IMR-90 (cell line): Measurements from ENCODE around the gene RSPH3. TPM values are rescaled to one million over a fixed set of nuclear protein-coding genes. Genes with fewer than 3 reads are reported as not detected.

ENCODE experiments used
- ATAC-seq: fragments of 200-7000 bp; cut with Tn5 transposase; 2 replicates; pipeline ENCODE4 v1.9.1; 2020; ENCODE audit warnings: low read depth, mild to moderate bottlenecking, moderate library complexity
- BruUV-seq: library from RNA; stranded (reverse); fragments of 400-500 nt; replicated peaks from 2 replicates; lab custom pipeline; 2021; lab: Mats Ljungman, UMichigan
- CTCF ChIA-PET: fragments of 300-600 bp; formaldehyde crosslinking; extraction: SDS; loops from one replicate; lab custom pipeline; 2021; ENCODE audit warnings: antibody characterized with exemption; lab: Yijun Ruan, JAX
- POLR2A ChIA-PET: fragments of 300-600 bp; sonication (Branson Sonifier 250); formaldehyde crosslinking; loops from one replicate; lab custom pipeline; 2022; ENCODE audit warnings: antibody characterized with exemption; ENCODE audit not compliant: unreplicated experiment; lab: Charles Lee
- DNase-seq: peaks from one replicate; pipeline ENCODE4 v3.0.0; 2013
- H2AFZ ChIP-seq: replicated peaks from 2 replicates; pipeline ENCODE3; 2013; ENCODE audit warnings: low read length, mild to moderate bottlenecking; ENCODE audit not compliant: poor library complexity
- H2AK5ac ChIP-seq: 2 replicates; pipeline ENCODE4 v1.6.1; 2013; ENCODE audit warnings: low read depth, low read length, inconsistent platforms
- H2AK9ac ChIP-seq: replicated peaks from 2 replicates; pipeline ENCODE3; 2013; ENCODE audit warnings: mild to moderate bottlenecking, low read depth, low read length, moderate library complexity; ENCODE audit not compliant: poor library complexity
- H2BK120ac ChIP-seq: 2 replicates; pipeline ENCODE4 v1.6.1; 2013; ENCODE audit warnings: low read depth, low read length, inconsistent platforms
- H2BK15ac ChIP-seq: 3 replicates; pipeline ENCODE4 v1.6.1; 2013; ENCODE audit warnings: low read depth, low read length, inconsistent platforms
- H2BK20ac ChIP-seq: 2 replicates; pipeline ENCODE4 v1.6.1; 2013; ENCODE audit warnings: low read depth, mild to moderate bottlenecking, inconsistent platforms, low read length, moderate library complexity
- H2BK5ac ChIP-seq: 2 replicates; pipeline ENCODE4 v1.6.1; 2013; ENCODE audit warnings: mild to moderate bottlenecking, low read depth, low read length, inconsistent platforms; ENCODE audit not compliant: poor library complexity, severe bottlenecking
- H3K14ac ChIP-seq: replicated peaks from 2 replicates; pipeline ENCODE4 v1.6.1; 2013; ENCODE audit warnings: low read depth, low read length, inconsistent platforms
- H3K18ac ChIP-seq: 2 replicates; pipeline ENCODE4 v1.6.1; 2013; ENCODE audit warnings: low read depth, low read length, control low read depth
- H3K23ac ChIP-seq: 2 replicates; pipeline ENCODE4 v1.6.1; 2013; ENCODE audit warnings: low read depth, low read length, inconsistent platforms
- H3K27ac ChIP-seq: 2 replicates; pipeline ENCODE4 v1.5.1; 2013; ENCODE audit warnings: mild to moderate bottlenecking, control low read depth, low read length; ENCODE audit not compliant: insufficient read depth
- H3K27me3 ChIP-seq: 2 replicates; pipeline ENCODE4 v1.6.1; 2013; ENCODE audit warnings: low read length; ENCODE audit not compliant: control insufficient read depth, insufficient read depth
- H3K36me3 ChIP-seq: 2 replicates; pipeline ENCODE4 v1.6.1; 2013; ENCODE audit warnings: low read length, mixed read lengths; ENCODE audit not compliant: control insufficient read depth, insufficient read depth
- H3K4ac ChIP-seq: 2 replicates; pipeline ENCODE4 v1.6.1; 2013; ENCODE audit warnings: low read depth, low read length, inconsistent platforms
- H3K4me1 ChIP-seq: 2 replicates; pipeline ENCODE4 v1.6.1; 2013; ENCODE audit warnings: low read length, mixed read lengths; ENCODE audit not compliant: control insufficient read depth, insufficient read depth
- H3K4me2 ChIP-seq: 2 replicates; pipeline ENCODE4 v1.6.1; 2013; ENCODE audit warnings: low read depth, mild to moderate bottlenecking, control low read depth, low read length, moderate library complexity
- H3K4me3 ChIP-seq: 2 replicates; pipeline ENCODE4 v1.5.1; 2013; ENCODE audit warnings: low read depth, mild to moderate bottlenecking, control low read depth, low read length, moderate library complexity; ENCODE audit not compliant: insufficient read depth
- H3K56ac ChIP-seq: 2 replicates; pipeline ENCODE4 v1.6.1; 2013; ENCODE audit warnings: low read length, inconsistent platforms; ENCODE audit not compliant: insufficient read depth; ENCODE audit errors: extremely low read depth
- H3K79me1 ChIP-seq, 2 experiments: 2 replicates each; pipeline ENCODE4 v1.6.1; 2013; ENCODE audit warnings: low read length in 2 of 2, inconsistent platforms in 1 of 2, low read depth in 1 of 2
- H3K9ac ChIP-seq: 2 replicates; pipeline ENCODE4 v1.6.1; 2013; ENCODE audit warnings: low read depth, low read length, control low read depth
- H3K9me1 ChIP-seq: 2 replicates; pipeline ENCODE4 v1.6.1; 2013; ENCODE audit warnings: low read length, inconsistent platforms; ENCODE audit not compliant: insufficient read depth
- H3K9me3 ChIP-seq: 2 replicates; pipeline ENCODE4 v1.6.1; 2013; ENCODE audit warnings: low read length; ENCODE audit not compliant: control insufficient read depth, insufficient read depth
- H4K20me1 ChIP-seq: 2 replicates; pipeline ENCODE4 v1.6.1; 2013; ENCODE audit warnings: low read length, inconsistent platforms; ENCODE audit not compliant: insufficient read depth
- H4K5ac ChIP-seq: 2 replicates; pipeline ENCODE4 v1.6.1; 2013; ENCODE audit warnings: mild to moderate bottlenecking, low read depth, low read length, control low read depth
- H4K8ac ChIP-seq, 2 experiments: 2 replicates each; pipeline ENCODE4 v1.6.1; 2013; ENCODE audit warnings: low read depth in 2 of 2, low read length in 2 of 2, control low read depth in 1 of 2, inconsistent platforms in 1 of 2
- H4K91ac ChIP-seq: 2 replicates; pipeline ENCODE4 v1.6.1; 2013; ENCODE audit warnings: low read depth, low read length, inconsistent platforms; ENCODE audit not compliant: insufficient read depth
- BHLHE40 ChIP-seq: fragments of 150-350 bp; IDR thresholded peaks from 2 replicates; pipeline ENCODE4 v1.6.1; 2016; ENCODE audit warnings: mild to moderate bottlenecking, low read depth, low read length
- CEBPB ChIP-seq: IDR thresholded peaks from 2 replicates; pipeline ENCODE4 v1.6.1; 2012; ENCODE audit warnings: low read depth, low read length, improper control_type of control experiment
- CHD1 ChIP-seq: IDR thresholded peaks from 2 replicates; pipeline ENCODE4 v1.6.1; 2012; ENCODE audit warnings: low read depth, low read length, improper control_type of control experiment
- CTCF ChIP-seq: conservative IDR thresholded peaks from 2 replicates; pipeline ENCODE4 v1.5.1; 2012; ENCODE audit warnings: mild to moderate bottlenecking, low read depth, low read length, improper control_type of control experiment
- FOS ChIP-seq: fragments of 150-350 bp; IDR thresholded peaks from 2 replicates; pipeline ENCODE4 v1.6.1; 2016; ENCODE audit warnings: low read depth, low read length
- MAFK ChIP-seq: IDR thresholded peaks from 2 replicates; pipeline ENCODE4 v1.6.1; 2012; ENCODE audit warnings: low read depth, low read length, improper control_type of control experiment
- MAZ ChIP-seq: IDR thresholded peaks from 2 replicates; pipeline ENCODE4 v1.6.1; 2012; ENCODE audit warnings: low read depth, mild to moderate bottlenecking, low read length, improper control_type of control experiment, moderate library complexity, borderline replicate concordance
- MXI1 ChIP-seq: IDR thresholded peaks from 2 replicates; pipeline ENCODE4 v1.6.1; 2012; ENCODE audit warnings: low read depth, mild to moderate bottlenecking, low read length, moderate library complexity, borderline replicate concordance
- NFE2L2 ChIP-seq: fragments of 150-350 bp; IDR thresholded peaks from 2 replicates; pipeline ENCODE4 v1.6.1; 2016; ENCODE audit warnings: low read depth, mild to moderate bottlenecking, low read length
- POLR2A ChIP-seq: IDR thresholded peaks from 2 replicates; pipeline ENCODE4 v1.6.1; 2012; ENCODE audit warnings: mild to moderate bottlenecking, low read depth, low read length
- RAD21 ChIP-seq: IDR thresholded peaks from 2 replicates; pipeline ENCODE4 v1.6.1; 2012; ENCODE audit warnings: low read length, improper control_type of control experiment
- RCOR1 ChIP-seq: IDR thresholded peaks from 2 replicates; pipeline ENCODE4 v1.6.1; 2012; ENCODE audit warnings: mild to moderate bottlenecking, low read length, improper control_type of control experiment; ENCODE audit not compliant: insufficient replicate concordance
- RFX5 ChIP-seq: IDR thresholded peaks from 2 replicates; pipeline ENCODE4 v1.8.0; 2012; ENCODE audit warnings: low read depth, mild to moderate bottlenecking, low read length, moderate library complexity
- SMC3 ChIP-seq: fragments of 150-350 bp; IDR thresholded peaks from 2 replicates; pipeline ENCODE4 v1.6.1; 2016; ENCODE audit warnings: low read depth, mild to moderate bottlenecking, antibody characterized with exemption, low read length, moderate library complexity
- WGBS, 2 experiments: methylation state at CpG; one replicate each; pipeline versions ENCODE4 v1.1.5 to v1.1.7; 2013; ENCODE audit warnings: missing lambda C conversion rate in 2 of 2; ENCODE audit not compliant: insufficient read length in 1 of 2; ENCODE audit errors: extremely low coverage in 2 of 2; 5-methylcytosine and 5-hydroxymethylcytosine counted together
- dilution Hi-C: fragments of 300-500 bp; cut with HindIII; formaldehyde crosslinking; loops from one replicate; pipeline ENCODE4 v1.14.3; 2018; ENCODE audit warnings: low sequenced_read_pairs; ENCODE audit not compliant: unreplicated experiment
- in situ Hi-C: fragments of 300-500 bp; cut with MboI; formaldehyde crosslinking; loops from 3 replicates; pipeline ENCODE4 v1.14.3; 2019; ENCODE audit warnings: low sequenced_read_pairs, inconsistent platforms, mixed read lengths
- intact Hi-C: fragments of 100-400 bp; cut with micrococcal nuclease; formaldehyde crosslinking; loops from 2 replicates; pipeline ENCODE4 v1.10.0; 2022
- polyA plus RNA-seq, 3 experiments: library from polyadenylated mRNA; depleted of rRNA; stranded (reverse); fragments of >200 nt; gene quantifications; 2 replicates each; pipeline ENCODE4 v1.2.3, GENCODE V29; 2012; ENCODE audit warnings: low replicate concordance in 1 of 3
- total RNA-seq: library from RNA; depleted of rRNA; stranded (reverse); fragments of >200 nt; gene quantifications from 2 replicates; pipeline ENCODE4 v1.2.3, GENCODE V29; 2012
- TF ChIP-seq, protein P1 (sequence below): fragments of 150-350 bp; IDR thresholded peaks from 2 replicates; pipeline ENCODE4 v1.6.1; 2017; ENCODE audit warnings: mild to moderate bottlenecking, antibody characterized with exemption, low read length, low read depth
- TF ChIP-seq, protein P2 (sequence below): fragments of 150-350 bp; IDR thresholded peaks from 2 replicates; pipeline ENCODE4 v1.6.1; 2016; ENCODE audit warnings: low read depth, mild to moderate bottlenecking, low read length, moderate library complexity, borderline replicate concordance

RSPH3 gene
- total and polyA plus RNA-seq, 2 of the 4 experiments (the other 2 are of a cell fraction), result 1.7 to 3.0 TPM

GRCh38 chr6:159043251-159043650, 43.2 kb upstream of the RSPH3 start:
- Histone ChIP-seq H3K9ac (no peak overlapping the region), H3K56ac (no peak overlapping the region), H3K18ac (no peak overlapping the region), H2BK15ac (no peak overlapping the region), H4K5ac (no peak overlapping the region), H3K4me2 (no peak overlapping the region), H2BK5ac (no peak overlapping the region), H3K9me3 (no peaks in the 10 kb centered on the region), H3K4me1 (no peaks in the 10 kb centered on the region), H2BK120ac (no peak overlapping the region), H4K91ac (no peak overlapping the region), H3K14ac (no peak overlapping the region), H2AFZ (no peak overlapping the region), H3K79me1 (no peaks in the 10 kb centered on the region), H3K23ac (no peak overlapping the region), H3K4ac (no peak overlapping the region), H2AK5ac (no peak overlapping the region), H4K8ac (no peak overlapping the region), H3K4me3 (no peak overlapping the region), H3K27me3 (peaks cover 47% of the 10 kb centered on the region), H2AK9ac (no peak overlapping the region), H2BK20ac (no peak overlapping the region), H3K36me3 (no peaks in the 10 kb centered on the region), H3K27ac (no peak overlapping the region), H4K20me1 (no peaks in the 10 kb centered on the region), H3K9me1 (no peaks in the 10 kb centered on the region)
- dilution Hi-C loops (no loop called here), intact Hi-C loops (no loop called here), in situ Hi-C loops (no loop called here)
- DNase-seq, result no peak
- CTCF ChIA-PET, result interaction anchor here (0.6 to 2.4 kb wide), 6 partner anchors 11 to 64 kb away, joined by 3 to 11 read pairs (median 4); no protein-coding TSS in a partner anchor
- POLR2A ChIA-PET, result no interaction called here
- no TSS peak for BruUV-seq
- no peak for ATAC-seq
- WGBS, 2 experiments, result no CpG with 5 or more reads among the region's 6 CpGs
- TF ChIP-seq POLR2A, result no peak
- no peak for TF ChIP-seq CTCF
- no peak for TF ChIP-seq RCOR1
- TF ChIP-seq RAD21, result no peak
- TF ChIP-seq, protein P1, sequence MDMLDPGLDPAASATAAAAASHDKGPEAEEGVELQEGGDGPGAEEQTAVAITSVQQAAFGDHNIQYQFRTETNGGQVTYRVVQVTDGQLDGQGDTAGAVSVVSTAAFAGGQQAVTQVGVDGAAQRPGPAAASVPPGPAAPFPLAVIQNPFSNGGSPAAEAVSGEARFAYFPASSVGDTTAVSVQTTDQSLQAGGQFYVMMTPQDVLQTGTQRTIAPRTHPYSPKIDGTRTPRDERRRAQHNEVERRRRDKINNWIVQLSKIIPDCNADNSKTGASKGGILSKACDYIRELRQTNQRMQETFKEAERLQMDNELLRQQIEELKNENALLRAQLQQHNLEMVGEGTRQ, result no peak
- TF ChIP-seq BHLHE40, result no peak
- TF ChIP-seq, protein P2, sequence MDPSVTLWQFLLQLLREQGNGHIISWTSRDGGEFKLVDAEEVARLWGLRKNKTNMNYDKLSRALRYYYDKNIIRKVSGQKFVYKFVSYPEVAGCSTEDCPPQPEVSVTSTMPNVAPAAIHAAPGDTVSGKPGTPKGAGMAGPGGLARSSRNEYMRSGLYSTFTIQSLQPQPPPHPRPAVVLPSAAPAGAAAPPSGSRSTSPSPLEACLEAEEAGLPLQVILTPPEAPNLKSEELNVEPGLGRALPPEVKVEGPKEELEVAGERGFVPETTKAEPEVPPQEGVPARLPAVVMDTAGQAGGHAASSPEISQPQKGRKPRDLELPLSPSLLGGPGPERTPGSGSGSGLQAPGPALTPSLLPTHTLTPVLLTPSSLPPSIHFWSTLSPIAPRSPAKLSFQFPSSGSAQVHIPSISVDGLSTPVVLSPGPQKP, result no peak
- TF ChIP-seq MAZ, result no peak
- TF ChIP-seq MAFK, result no peak
- TF ChIP-seq NFE2L2, result no peak
- TF ChIP-seq MXI1, result no peak
- no peak for TF ChIP-seq RFX5
- TF ChIP-seq CHD1, result no peak
- TF ChIP-seq FOS, result no peak
- TF ChIP-seq SMC3, result no peak
- TF ChIP-seq CEBPB, result no peak
